Epidermal melanocyte (primary cell): Measurements from ENCODE around the gene COL13A1.
A peak's percentile ranks its signal among the peaks of the same experiment; 100 is the strongest.

Experiments
- DNase-seq: peaks from one replicate; pipeline ENCODE4 v3.0.0; 2011; ENCODE audit warnings: low spot score; ENCODE audit not compliant: insufficient read length

Gene COL13A1

GRCh38 chr10:69902835-69903535 lies 101.3 kb downstream of the COL13A1 start:
- no peak for DNase-seq

GRCh38 chr10:69904533-69904932 lies 102.8 kb downstream of the COL13A1 start:
- DNase-seq, result no peak

GRCh38 chr10:69906425-69906824 lies 104.7 kb downstream of the COL13A1 start:
- no peak for DNase-seq

GRCh38 chr10:69907517-69907916 lies 105.8 kb downstream of the COL13A1 start:
- DNase-seq, result no peak

GRCh38 chr10:69908124-69908523 lies 106.4 kb downstream of the COL13A1 start:
- no peak for DNase-seq

- no peak for DNase-seq
Measured at GRCh38 chr10:69910561-69910960, 108.9 kb downstream of the COL13A1 start.

GRCh38 chr10:69911613-69912528 lies 110.2 kb downstream of the COL13A1 start:
- no peak for DNase-seq

GRCh38 chr10:69912589-69912988 lies 110.9 kb downstream of the COL13A1 start:
- no peak for DNase-seq

GRCh38 chr10:69913606-69914382 lies 112.1 kb downstream of the COL13A1 start:
- no peak for DNase-seq

GRCh38 chr10:69914398-69915214 lies 112.9 kb downstream of the COL13A1 start:
- DNase-seq, result peak; percentile 80

- DNase-seq, result no peak
Measured at GRCh38 chr10:69915215-69915560, 113.5 kb downstream of the COL13A1 start.

GRCh38 chr10:69916118-69916517 lies 114.4 kb downstream of the COL13A1 start:
- no peak for DNase-seq

- DNase-seq, result no peak
Measured at GRCh38 chr10:69918036-69918435, 116.3 kb downstream of the COL13A1 start.

- no peak for DNase-seq
Measured at GRCh38 chr10:69919250-69919649, 117.5 kb downstream of the COL13A1 start.

GRCh38 chr10:69925111-69925510 lies 123.4 kb downstream of the COL13A1 start:
- DNase-seq, result no peak

- no peak for DNase-seq
Measured at GRCh38 chr10:69928339-69928738, 126.6 kb downstream of the COL13A1 start.

- DNase-seq, result no peak
Measured at GRCh38 chr10:69929575-69929974, 127.9 kb downstream of the COL13A1 start.

GRCh38 chr10:69934768-69935167 lies 133.1 kb downstream of the COL13A1 start:
- DNase-seq, result no peak

- no peak for DNase-seq
Measured at GRCh38 chr10:69936091-69936490, 134.4 kb downstream of the COL13A1 start.

- DNase-seq, result no peak
Measured at GRCh38 chr10:69938541-69938991, 136.9 kb downstream of the COL13A1 start.

GRCh38 chr10:69939061-69939460 lies 137.4 kb downstream of the COL13A1 start:
- no peak for DNase-seq
